AG09319 (cell line): ENCODE measurements around the gene MGLL.

Experiments
- DNase-seq: peaks from one replicate; pipeline ENCODE4 v3.0.0-alpha.2; 2010; ENCODE audit warnings: low read depth; ENCODE audit errors: extremely low read depth
- TF ChIP-seq, protein P1 (sequence below): IDR thresholded peaks from 2 replicates; pipeline ENCODE4 v1.5.1; 2011; ENCODE audit warnings: low read depth, mild to moderate bottlenecking, inconsistent platforms, low read length, moderate library complexity

The MGLL gene

DNA sequence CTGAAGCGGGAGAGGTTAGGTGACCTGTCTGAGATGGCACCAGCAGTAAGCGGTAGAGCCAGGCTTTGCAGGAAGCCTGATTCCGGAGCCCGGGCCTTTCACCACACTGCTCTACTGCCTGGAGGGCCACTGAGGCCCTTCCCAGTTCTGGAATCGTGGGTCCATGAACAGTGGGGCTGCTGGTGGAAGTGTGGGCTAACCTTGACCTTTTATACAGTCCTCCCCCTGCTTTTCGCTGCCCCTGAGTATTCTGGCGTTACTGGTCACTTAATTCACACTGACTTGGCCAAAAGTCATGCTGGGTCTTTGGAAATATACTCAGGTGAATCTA lies 152.1 kb downstream of the MGLL start:
- DNase-seq, result no peak
- TF ChIP-seq, protein P1, sequence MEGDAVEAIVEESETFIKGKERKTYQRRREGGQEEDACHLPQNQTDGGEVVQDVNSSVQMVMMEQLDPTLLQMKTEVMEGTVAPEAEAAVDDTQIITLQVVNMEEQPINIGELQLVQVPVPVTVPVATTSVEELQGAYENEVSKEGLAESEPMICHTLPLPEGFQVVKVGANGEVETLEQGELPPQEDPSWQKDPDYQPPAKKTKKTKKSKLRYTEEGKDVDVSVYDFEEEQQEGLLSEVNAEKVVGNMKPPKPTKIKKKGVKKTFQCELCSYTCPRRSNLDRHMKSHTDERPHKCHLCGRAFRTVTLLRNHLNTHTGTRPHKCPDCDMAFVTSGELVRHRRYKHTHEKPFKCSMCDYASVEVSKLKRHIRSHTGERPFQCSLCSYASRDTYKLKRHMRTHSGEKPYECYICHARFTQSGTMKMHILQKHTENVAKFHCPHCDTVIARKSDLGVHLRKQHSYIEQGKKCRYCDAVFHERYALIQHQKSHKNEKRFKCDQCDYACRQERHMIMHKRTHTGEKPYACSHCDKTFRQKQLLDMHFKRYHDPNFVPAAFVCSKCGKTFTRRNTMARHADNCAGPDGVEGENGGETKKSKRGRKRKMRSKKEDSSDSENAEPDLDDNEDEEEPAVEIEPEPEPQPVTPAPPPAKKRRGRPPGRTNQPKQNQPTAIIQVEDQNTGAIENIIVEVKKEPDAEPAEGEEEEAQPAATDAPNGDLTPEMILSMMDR, result no peak

DNA sequence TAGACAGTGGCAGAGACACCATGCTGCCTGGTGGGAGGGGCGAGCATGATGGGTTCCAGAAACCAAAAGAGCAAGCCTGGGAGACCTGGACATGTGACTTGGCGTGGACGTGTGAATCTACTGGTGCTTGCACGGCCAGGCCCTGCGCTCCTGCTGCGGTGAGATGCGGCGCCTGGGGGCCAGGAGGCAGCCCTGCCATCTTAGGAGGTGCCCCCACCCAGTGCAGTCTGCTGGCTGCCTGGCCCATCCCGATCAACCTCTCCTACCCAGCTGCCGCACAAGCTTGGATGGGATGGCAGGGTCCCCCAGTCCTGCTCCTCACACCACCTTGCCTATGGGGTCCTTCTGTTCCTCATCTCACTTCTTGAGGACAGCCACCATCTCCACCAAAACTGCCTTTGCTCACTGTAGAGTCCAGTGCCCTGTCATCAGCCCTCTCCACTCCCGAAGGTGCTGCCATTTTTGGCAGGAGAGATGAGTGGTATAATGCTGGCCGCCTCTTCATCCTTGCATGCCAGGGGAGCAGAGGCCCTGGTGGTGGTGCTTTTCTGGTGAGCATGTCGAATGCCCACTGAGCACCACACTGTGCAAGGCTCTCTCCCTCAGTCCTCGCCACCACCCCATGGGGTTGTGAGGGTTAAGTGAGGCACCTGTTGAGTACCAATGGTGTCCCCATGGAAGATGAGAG lies 152.6 kb downstream of the MGLL start:
- no peak for DNase-seq
- TF ChIP-seq, protein P1, result no peak

DNA sequence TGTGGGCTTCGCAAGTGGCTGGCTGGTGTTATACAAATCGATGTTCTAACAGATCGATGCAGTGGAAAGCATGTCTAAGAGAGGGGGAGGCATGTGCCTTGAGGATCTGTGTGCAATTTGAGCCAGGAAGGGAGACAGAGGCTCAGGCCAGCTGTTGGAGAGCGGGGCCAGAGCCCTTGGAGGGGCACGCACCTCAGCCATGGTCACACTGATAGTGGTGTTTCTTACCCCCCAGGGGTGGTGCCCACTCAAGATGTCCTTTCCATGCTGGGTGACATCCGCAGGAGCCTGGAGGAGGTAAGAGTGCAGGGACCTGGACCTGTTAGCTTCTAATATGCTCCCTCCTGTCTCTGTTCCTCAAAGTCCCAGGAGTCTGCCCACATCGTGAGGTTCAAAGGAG lies 153.4 kb downstream of the MGLL start:
- TF ChIP-seq, protein P1, result no peak
- no peak for DNase-seq

DNA sequence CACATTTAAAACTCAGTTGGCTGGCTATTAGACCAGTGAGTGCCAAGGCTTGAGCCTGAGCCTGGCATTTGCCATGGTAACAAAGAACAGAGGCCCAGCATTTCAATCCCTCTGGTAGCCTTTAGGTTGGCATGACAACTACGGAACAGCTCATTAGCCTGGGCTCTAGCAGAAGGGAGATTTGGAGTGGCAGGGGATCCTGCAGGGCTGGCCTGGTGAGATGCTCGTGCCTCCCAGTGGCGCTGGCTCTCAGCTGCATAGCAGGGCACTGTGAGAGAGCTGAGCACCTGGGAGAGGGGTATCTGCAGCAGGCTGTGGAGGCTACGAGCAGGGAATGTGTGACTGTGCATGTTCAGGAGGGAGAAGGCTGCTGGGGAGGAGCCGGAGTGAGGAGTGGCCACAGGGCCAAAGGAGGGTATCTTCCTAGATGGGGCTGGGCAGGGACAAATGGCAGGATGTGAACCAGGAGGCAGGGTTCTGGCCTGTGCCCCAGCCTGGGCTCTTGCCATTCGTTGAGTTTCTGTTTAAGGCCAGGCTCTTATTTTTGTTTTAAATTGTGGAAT lies 155.1 kb downstream of the MGLL start:
- no peak for DNase-seq
- TF ChIP-seq, protein P1, result no peak

DNA sequence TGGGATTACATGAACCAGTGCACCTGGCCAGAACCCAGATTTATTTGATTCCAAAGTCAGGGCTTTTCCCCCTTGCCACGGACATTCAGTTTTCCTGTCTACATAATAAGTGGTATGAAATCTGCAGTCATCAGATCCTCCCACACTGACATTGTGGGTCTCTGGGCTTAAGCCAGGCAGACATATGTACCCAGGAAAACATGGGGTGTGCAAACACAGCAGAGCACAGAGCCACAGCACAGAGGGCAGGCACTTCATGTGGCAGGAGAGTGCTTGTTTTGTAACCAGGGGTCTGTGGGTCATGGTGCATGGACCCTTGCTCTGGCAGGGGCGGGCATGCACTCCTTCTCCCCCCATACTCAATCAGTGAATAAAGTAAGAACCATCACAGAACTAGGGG lies 155.6 kb downstream of the MGLL start:
- DNase-seq, result no peak
- TF ChIP-seq, protein P1, result no peak

DNA sequence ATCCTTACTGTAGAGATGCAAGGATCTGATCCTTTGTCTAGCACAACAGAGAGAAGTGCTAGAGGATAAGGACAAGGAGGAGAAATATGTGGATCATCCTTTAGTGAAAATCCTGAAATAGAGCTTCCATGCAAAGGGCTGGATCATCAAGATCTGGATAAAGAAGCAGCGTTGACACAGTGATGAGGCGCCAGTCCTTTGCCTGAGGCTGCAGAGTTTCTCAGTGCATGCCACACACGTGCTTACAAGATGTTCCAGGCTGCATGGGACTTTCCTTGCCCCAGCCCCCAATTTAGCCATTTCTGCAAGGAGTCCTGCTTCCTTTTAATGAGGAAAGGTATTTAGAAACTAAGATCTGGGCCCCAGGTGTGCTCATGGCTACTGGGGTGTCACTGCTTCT lies 156.7 kb downstream of the MGLL start:
- DNase-seq, result no peak
- TF ChIP-seq, protein P1, result no peak

DNA sequence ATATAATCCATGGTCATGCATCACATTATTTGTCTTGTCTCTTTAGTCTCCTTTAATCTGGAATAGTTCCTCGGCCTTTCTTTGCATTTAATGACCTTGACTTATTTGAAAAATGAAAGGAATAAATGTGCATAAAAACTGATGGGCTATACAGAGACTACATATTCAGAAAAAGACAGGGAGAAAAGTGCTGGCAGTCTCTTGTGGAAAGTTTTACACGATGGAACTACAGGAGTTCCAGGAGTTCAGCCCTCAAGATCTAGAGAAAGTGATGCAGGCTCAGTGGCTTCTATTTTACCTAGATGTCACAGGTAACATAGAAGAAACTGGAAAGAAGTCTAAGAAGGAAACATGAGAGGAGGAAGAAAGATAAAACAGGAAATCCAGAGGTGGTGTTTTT lies 157.2 kb downstream of the MGLL start:
- DNase-seq, result no peak
- TF ChIP-seq, protein P1, result no peak
